ENCODE measurements around the gene TRANK1. TPM values are rescaled to one million over a fixed set of nuclear protein-coding genes. Genes with fewer than 3 reads are reported as not detected.

TRANK1 gene
- total and polyA plus RNA-seq, 2 of the 4 experiments (the other 2 are of a cell fraction) = 7.9 to 12.7 TPM

DNA sequence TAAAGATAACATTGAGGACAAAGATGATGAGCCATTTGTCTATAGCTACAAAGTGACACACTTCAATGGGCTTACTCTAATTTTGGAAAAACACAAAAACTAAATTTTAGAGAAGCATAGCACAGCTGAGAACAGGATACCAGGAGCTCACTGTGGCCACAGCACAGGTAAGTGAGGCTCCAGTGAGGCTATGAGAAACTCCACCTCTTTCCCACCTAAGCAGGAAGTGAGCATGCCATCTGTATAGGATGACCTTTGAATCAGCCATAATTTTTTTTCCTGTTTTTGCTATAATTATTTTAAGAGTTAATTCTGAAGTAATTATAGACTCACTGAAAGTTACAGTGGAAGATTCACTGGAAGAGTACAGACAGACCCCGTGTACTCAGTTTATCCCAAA lies 98.4 kb downstream of the TRANK1 start:
- Histone ChIP-seq H3K18ac (ENCODE audit: low read depth, low read length) (no peak overlapping the region), H3K9me1 (ENCODE audit: insufficient read depth, low read length) (no peaks in the 10 kb centered on the region), H3K4me3 (ENCODE audit: insufficient read depth, low read depth, low read length) (no peak overlapping the region), H3K9ac (ENCODE audit: low read depth, low read length) (no peak overlapping the region), H3K4ac (ENCODE audit: low read depth, low read length) (no peak overlapping the region), H4K8ac (ENCODE audit: low read depth in 2 of 2, low read length in 2 of 2) (no peak overlapping the region), H2AFZ (replicated peaks; ENCODE audit: low read length, poor library complexity) (no peak overlapping the region), H2BK5ac (ENCODE audit: low read depth, low read length, poor library complexity, severe bottlenecking) (no peak overlapping the region), H3K27me3 (ENCODE audit: control insufficient read depth, insufficient read depth, low read length) (no peaks in the 10 kb centered on the region), H2AK9ac (replicated peaks; ENCODE audit: low read depth, low read length, poor library complexity) (no peak overlapping the region), H4K20me1 (ENCODE audit: insufficient read depth, low read length) (no peaks in the 10 kb centered on the region), H2BK15ac (ENCODE audit: low read depth, low read length) (no peak overlapping the region), H3K36me3 (ENCODE audit: control insufficient read depth, insufficient read depth, low read length) (peaks cover 23% of the 10 kb centered on the region), H4K5ac (ENCODE audit: low read depth, low read length) (no peak overlapping the region), H3K4me2 (ENCODE audit: low read depth, low read length) (no peak overlapping the region), H3K27ac (ENCODE audit: insufficient read depth, low read length) (no peak overlapping the region), H3K4me1 (ENCODE audit: control insufficient read depth, insufficient read depth, low read length) (no peaks in the 10 kb centered on the region), H2BK120ac (ENCODE audit: low read depth, low read length) (no peak overlapping the region), H3K23ac (ENCODE audit: low read depth, low read length) (no peak overlapping the region), H3K56ac (ENCODE audit: extremely low read depth, insufficient read depth, low read length) (no peak overlapping the region), H3K79me1 (ENCODE audit: low read depth in 1 of 2, low read length in 2 of 2) (no peaks in the 10 kb centered on the region), H3K14ac (replicated peaks; ENCODE audit: low read depth, low read length) (no peak overlapping the region), H2BK20ac (ENCODE audit: low read depth, low read length) (no peak overlapping the region), H3K9me3 (ENCODE audit: control insufficient read depth, insufficient read depth, low read length) (no peaks in the 10 kb centered on the region), H2AK5ac (ENCODE audit: low read depth, low read length) (no peak overlapping the region), H4K91ac (ENCODE audit: insufficient read depth, low read depth, low read length) (no peak overlapping the region)
- CTCF ChIA-PET = interaction anchor here (0.8 kb wide), 1 partner anchor 22 kb away, joined by 3 read pairs; no protein-coding TSS in a partner anchor
- no TSS peak for BruUV-seq (replicated peaks)
- ATAC-seq (ENCODE audit: low read depth) (no peak), DNase-seq (no peak)
- intact Hi-C loops (cut with micrococcal nuclease) = no loop called here
- POLR2A ChIA-PET (ENCODE audit: unreplicated experiment) = no interaction called here
- WGBS, 2 experiments (ENCODE audit: extremely low coverage in 2 of 2, insufficient read length in 1 of 2) = no CpG with 5 or more reads among the region's 1 CpG
- dilution Hi-C loops (cut with HindIII; ENCODE audit: low sequenced_read_pairs, unreplicated experiment) = no loop called here
- in situ Hi-C loops (cut with MboI; ENCODE audit: low sequenced_read_pairs) = no loop called here
- TF ChIP-seq POLR2A (IDR thresholded peaks at IDR 0.05; ENCODE audit: low read depth, low read length) (no peak), CHD1 (IDR thresholded peaks at IDR 0.05; ENCODE audit: low read depth, low read length) (no peak), MAZ (IDR thresholded peaks at IDR 0.05; ENCODE audit: borderline replicate concordance, low read depth, low read length) (no peak), RFX5 (IDR thresholded peaks at IDR 0.05; ENCODE audit: low read depth, low read length) (no peak), FOS (IDR thresholded peaks at IDR 0.05; ENCODE audit: low read depth, low read length) (no peak), SMC3 (IDR thresholded peaks at IDR 0.05; ENCODE audit: low read depth, low read length) (no peak), RCOR1 (IDR thresholded peaks at IDR 0.05; ENCODE audit: insufficient replicate concordance, low read length) (no peak), BHLHE40 (IDR thresholded peaks at IDR 0.05; ENCODE audit: low read depth, low read length) (no peak), MAFK (IDR thresholded peaks at IDR 0.05; ENCODE audit: low read depth, low read length) (no peak), MXI1 (IDR thresholded peaks at IDR 0.05; ENCODE audit: borderline replicate concordance, low read depth, low read length) (no peak), CEBPB (IDR thresholded peaks at IDR 0.05; ENCODE audit: low read depth, low read length) (no peak), NFE2L2 (IDR thresholded peaks at IDR 0.05; ENCODE audit: low read depth, low read length) (no peak), RAD21 (IDR thresholded peaks at IDR 0.05; ENCODE audit: low read length) (no peak)
- TF ChIP-seq, protein P1, sequence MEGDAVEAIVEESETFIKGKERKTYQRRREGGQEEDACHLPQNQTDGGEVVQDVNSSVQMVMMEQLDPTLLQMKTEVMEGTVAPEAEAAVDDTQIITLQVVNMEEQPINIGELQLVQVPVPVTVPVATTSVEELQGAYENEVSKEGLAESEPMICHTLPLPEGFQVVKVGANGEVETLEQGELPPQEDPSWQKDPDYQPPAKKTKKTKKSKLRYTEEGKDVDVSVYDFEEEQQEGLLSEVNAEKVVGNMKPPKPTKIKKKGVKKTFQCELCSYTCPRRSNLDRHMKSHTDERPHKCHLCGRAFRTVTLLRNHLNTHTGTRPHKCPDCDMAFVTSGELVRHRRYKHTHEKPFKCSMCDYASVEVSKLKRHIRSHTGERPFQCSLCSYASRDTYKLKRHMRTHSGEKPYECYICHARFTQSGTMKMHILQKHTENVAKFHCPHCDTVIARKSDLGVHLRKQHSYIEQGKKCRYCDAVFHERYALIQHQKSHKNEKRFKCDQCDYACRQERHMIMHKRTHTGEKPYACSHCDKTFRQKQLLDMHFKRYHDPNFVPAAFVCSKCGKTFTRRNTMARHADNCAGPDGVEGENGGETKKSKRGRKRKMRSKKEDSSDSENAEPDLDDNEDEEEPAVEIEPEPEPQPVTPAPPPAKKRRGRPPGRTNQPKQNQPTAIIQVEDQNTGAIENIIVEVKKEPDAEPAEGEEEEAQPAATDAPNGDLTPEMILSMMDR (conservative IDR thresholded peaks at IDR 0.05; ENCODE audit: low read depth, low read length) = no peak
- TF ChIP-seq, protein P2, sequence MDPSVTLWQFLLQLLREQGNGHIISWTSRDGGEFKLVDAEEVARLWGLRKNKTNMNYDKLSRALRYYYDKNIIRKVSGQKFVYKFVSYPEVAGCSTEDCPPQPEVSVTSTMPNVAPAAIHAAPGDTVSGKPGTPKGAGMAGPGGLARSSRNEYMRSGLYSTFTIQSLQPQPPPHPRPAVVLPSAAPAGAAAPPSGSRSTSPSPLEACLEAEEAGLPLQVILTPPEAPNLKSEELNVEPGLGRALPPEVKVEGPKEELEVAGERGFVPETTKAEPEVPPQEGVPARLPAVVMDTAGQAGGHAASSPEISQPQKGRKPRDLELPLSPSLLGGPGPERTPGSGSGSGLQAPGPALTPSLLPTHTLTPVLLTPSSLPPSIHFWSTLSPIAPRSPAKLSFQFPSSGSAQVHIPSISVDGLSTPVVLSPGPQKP (IDR thresholded peaks at IDR 0.05; ENCODE audit: borderline replicate concordance, low read depth, low read length) = no peak
- TF ChIP-seq, protein P3, sequence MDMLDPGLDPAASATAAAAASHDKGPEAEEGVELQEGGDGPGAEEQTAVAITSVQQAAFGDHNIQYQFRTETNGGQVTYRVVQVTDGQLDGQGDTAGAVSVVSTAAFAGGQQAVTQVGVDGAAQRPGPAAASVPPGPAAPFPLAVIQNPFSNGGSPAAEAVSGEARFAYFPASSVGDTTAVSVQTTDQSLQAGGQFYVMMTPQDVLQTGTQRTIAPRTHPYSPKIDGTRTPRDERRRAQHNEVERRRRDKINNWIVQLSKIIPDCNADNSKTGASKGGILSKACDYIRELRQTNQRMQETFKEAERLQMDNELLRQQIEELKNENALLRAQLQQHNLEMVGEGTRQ (IDR thresholded peaks at IDR 0.05; ENCODE audit: low read depth, low read length) = no peak

All from IMR-90 (cell line).